C4-2B (cell line): ENCODE results near the gene BTBD16.

ENCODE experiments used
- ZFX ChIP-seq: fragments of 450-650 bp; IDR thresholded peaks from 2 replicates; pipeline ENCODE4 v1.6.1; 2017
- TF ChIP-seq, protein P1 (sequence below): fragments of 450-650 bp; conservative IDR thresholded peaks from 2 replicates; pipeline ENCODE4 v1.5.1; 2017; ENCODE audit warnings: mild to moderate bottlenecking

- TF ChIP-seq, protein P1, sequence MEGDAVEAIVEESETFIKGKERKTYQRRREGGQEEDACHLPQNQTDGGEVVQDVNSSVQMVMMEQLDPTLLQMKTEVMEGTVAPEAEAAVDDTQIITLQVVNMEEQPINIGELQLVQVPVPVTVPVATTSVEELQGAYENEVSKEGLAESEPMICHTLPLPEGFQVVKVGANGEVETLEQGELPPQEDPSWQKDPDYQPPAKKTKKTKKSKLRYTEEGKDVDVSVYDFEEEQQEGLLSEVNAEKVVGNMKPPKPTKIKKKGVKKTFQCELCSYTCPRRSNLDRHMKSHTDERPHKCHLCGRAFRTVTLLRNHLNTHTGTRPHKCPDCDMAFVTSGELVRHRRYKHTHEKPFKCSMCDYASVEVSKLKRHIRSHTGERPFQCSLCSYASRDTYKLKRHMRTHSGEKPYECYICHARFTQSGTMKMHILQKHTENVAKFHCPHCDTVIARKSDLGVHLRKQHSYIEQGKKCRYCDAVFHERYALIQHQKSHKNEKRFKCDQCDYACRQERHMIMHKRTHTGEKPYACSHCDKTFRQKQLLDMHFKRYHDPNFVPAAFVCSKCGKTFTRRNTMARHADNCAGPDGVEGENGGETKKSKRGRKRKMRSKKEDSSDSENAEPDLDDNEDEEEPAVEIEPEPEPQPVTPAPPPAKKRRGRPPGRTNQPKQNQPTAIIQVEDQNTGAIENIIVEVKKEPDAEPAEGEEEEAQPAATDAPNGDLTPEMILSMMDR, result no peak
- no peak for TF ChIP-seq ZFX
Measured at GRCh38 chr10:122386514-122386913, 115.4 kb downstream of the BTBD16 start.
